SH-SY5Y (cell line): ENCODE measurements around the gene MXI1.

Source experiments
- GATA2 ChIP-seq: IDR thresholded peaks from 2 replicates; pipeline ENCODE4 v1.6.1; 2011; ENCODE audit warnings: mild to moderate bottlenecking, low read depth, low read length
- GATA3 ChIP-seq: IDR thresholded peaks from 2 replicates; pipeline ENCODE4 v1.6.1; 2011; ENCODE audit warnings: low read depth, mild to moderate bottlenecking, low read length, moderate library complexity

Gene MXI1

GRCh38 chr10:110321869-110322620 lies 114.6 kb downstream of the MXI1 start:
- TF ChIP-seq GATA3 (no peak), GATA2 (no peak)

GRCh38 chr10:110323503-110323902 lies 116.1 kb downstream of the MXI1 start:
- TF ChIP-seq GATA3 (no peak), GATA2 (no peak)

GRCh38 chr10:110324201-110324804 lies 116.9 kb downstream of the MXI1 start:
- TF ChIP-seq GATA2, result no peak
- TF ChIP-seq GATA3, result no peak

GRCh38 chr10:110324805-110325280 lies 117.4 kb downstream of the MXI1 start:
- no peak for TF ChIP-seq GATA3
- TF ChIP-seq GATA2, result no peak

GRCh38 chr10:110326351-110327032 lies 119.1 kb downstream of the MXI1 start:
- TF ChIP-seq GATA2, result no peak
- TF ChIP-seq GATA3, result no peak

- TF ChIP-seq GATA3, result no peak
- TF ChIP-seq GATA2, result no peak
These were observed 120.0 kb downstream of the MXI1 start for GRCh38 chr10:110327262-110327914.

GRCh38 chr10:110330675-110331074 lies 123.3 kb downstream of the MXI1 start:
- no peak for TF ChIP-seq GATA3
- TF ChIP-seq GATA2, result no peak

- no peak for TF ChIP-seq GATA3
- no peak for TF ChIP-seq GATA2
These were observed 126.8 kb downstream of the MXI1 start for GRCh38 chr10:110334061-110334656.

- no peak for TF ChIP-seq GATA3
- no peak for TF ChIP-seq GATA2
These were observed 128.1 kb downstream of the MXI1 start for GRCh38 chr10:110335314-110336064.

GRCh38 chr10:110336111-110336721 lies 128.8 kb downstream of the MXI1 start:
- TF ChIP-seq GATA3 (no peak), GATA2 (no peak)
